NCI-H1930 (cell line): ENCODE data around the gene MFSD11.
"Not testable (repeated sequence)": the region's sequence is repeated elsewhere in the genome, so short reads cannot be mapped to it uniquely, and the experiment has no call there.

Experiments used
- DNase-seq, 2 experiments: peaks; one replicate each; lab custom pipeline; 2025; lab: John Stamatoyannopoulos, UW

MFSD11 gene

GRCh38 chr17:76805319-76805718 lies 67.4 kb downstream of the MFSD11 start:
- no peak for DNase-seq

GRCh38 chr17:76806151-76806550 lies 68.2 kb downstream of the MFSD11 start:
- DNase-seq = not testable (repeated sequence)

GRCh38 chr17:76806767-76807166 lies 68.8 kb downstream of the MFSD11 start:
- DNase-seq = not testable (repeated sequence)

- no peak for DNase-seq
These were observed 70.4 kb downstream of the MFSD11 start for GRCh38 chr17:76808326-76808725.

- DNase-seq = no peak
These were observed 73.0 kb downstream of the MFSD11 start for GRCh38 chr17:76810956-76811355.

- no peak for DNase-seq
These were observed 73.9 kb downstream of the MFSD11 start for GRCh38 chr17:76811834-76812233.

GRCh38 chr17:76812263-76812662 lies 74.3 kb downstream of the MFSD11 start:
- no peak for DNase-seq

- DNase-seq = no peak
These were observed 75.0 kb downstream of the MFSD11 start for GRCh38 chr17:76812968-76813367.

- not testable (repeated sequence) for DNase-seq
These were observed 78.1 kb downstream of the MFSD11 start for GRCh38 chr17:76815907-76816589.

GRCh38 chr17:76816590-76817135 lies 78.7 kb downstream of the MFSD11 start:
- DNase-seq = peak; percentile 32 to 41

- DNase-seq = no peak
These were observed 82.1 kb downstream of the MFSD11 start for GRCh38 chr17:76820039-76820438.

- no peak for DNase-seq
These were observed 82.6 kb downstream of the MFSD11 start for GRCh38 chr17:76820561-76820960.

GRCh38 chr17:76822184-76822778 lies 84.4 kb downstream of the MFSD11 start:
- no peak for DNase-seq

- no peak for DNase-seq
These were observed 86.2 kb downstream of the MFSD11 start for GRCh38 chr17:76824093-76824492.

GRCh38 chr17:76826330-76827068 lies 88.6 kb downstream of the MFSD11 start:
- DNase-seq = no peak

- DNase-seq = no peak
These were observed 89.8 kb downstream of the MFSD11 start for GRCh38 chr17:76827736-76828135.
